CD4-positive, alpha-beta T cell treated with Interleukin-17A for 4 hours (primary cell): ENCODE data around the gene SSX2IP.
"Not testable (repeated sequence)": the region's sequence is repeated elsewhere in the genome, so short reads cannot be mapped to it uniquely, and the experiment has no call there.

Experiments
- DNase-seq: peaks from one replicate; pipeline ENCODE4 v3.0.0-alpha.2; 2020; ENCODE audit warnings: mixed read lengths

Gene SSX2IP

GRCh38 chr1:84675106-84675505 is 15.2 kb downstream of the SSX2IP start:
- no peak for DNase-seq

GRCh38 chr1:84674705-84675104 is 15.6 kb downstream of the SSX2IP start:
- no peak for DNase-seq

- DNase-seq = no peak
These were observed 16.2 kb downstream of the SSX2IP start for GRCh38 chr1:84674021-84674420.

GRCh38 chr1:84672080-84672854 is 18.0 kb downstream of the SSX2IP start:
- DNase-seq = no peak

- no peak for DNase-seq
These were observed 20.4 kb downstream of the SSX2IP start for GRCh38 chr1:84669831-84670230.

- peak; percentile 33 for DNase-seq
These were observed 22.1 kb downstream of the SSX2IP start for GRCh38 chr1:84668185-84668584.

GRCh38 chr1:84665703-84666317 is 24.5 kb downstream of the SSX2IP start:
- DNase-seq = no peak

- DNase-seq = no peak
These were observed 37.1 kb downstream of the SSX2IP start for GRCh38 chr1:84653130-84653677.

- no peak for DNase-seq
These were observed 45.8 kb downstream of the SSX2IP start for GRCh38 chr1:84644472-84644871.

- DNase-seq = no peak
These were observed 47.1 kb downstream of the SSX2IP start for GRCh38 chr1:84643183-84643582.

- DNase-seq = no peak
These were observed 47.5 kb downstream of the SSX2IP start for GRCh38 chr1:84642774-84643173.

GRCh38 chr1:84639731-84640130 is 50.5 kb downstream of the SSX2IP start:
- DNase-seq = not testable (repeated sequence)

- no peak for DNase-seq
These were observed 54.8 kb downstream of the SSX2IP start for GRCh38 chr1:84635429-84635828.

GRCh38 chr1:84634536-84635205 is 55.6 kb downstream of the SSX2IP start:
- DNase-seq = no peak

GRCh38 chr1:84632673-84633434 is 57.4 kb downstream of the SSX2IP start:
- no peak for DNase-seq

GRCh38 chr1:84632137-84632536 is 58.1 kb downstream of the SSX2IP start:
- DNase-seq = no peak

- DNase-seq = no peak
These were observed 65.4 kb downstream of the SSX2IP start for GRCh38 chr1:84624876-84625275.

GRCh38 chr1:84621553-84621952 is 68.7 kb downstream of the SSX2IP start:
- DNase-seq = no peak

GRCh38 chr1:84620720-84621313 is 69.4 kb downstream of the SSX2IP start:
- peak; percentile 80 for DNase-seq

GRCh38 chr1:84619383-84620102 is 70.7 kb downstream of the SSX2IP start:
- DNase-seq = no peak

- no peak for DNase-seq
These were observed 72.9 kb downstream of the SSX2IP start for GRCh38 chr1:84617349-84617748.

GRCh38 chr1:84615790-84616189 is 74.5 kb downstream of the SSX2IP start:
- DNase-seq = no peak
